Neural cell (in vitro differentiated cells): ENCODE data around the gene GCFC2.

Experiments used
- EP300 ChIP-seq: fragments of 450-650 bp; conservative IDR thresholded peaks from 2 replicates; pipeline ENCODE4 v1.6.1; 2014; ENCODE audit warnings: antibody characterized with exemption, mild to moderate bottlenecking, moderate library complexity; ENCODE audit not compliant: poor library complexity, severe bottlenecking
- EZH2 ChIP-seq: fragments of 200-600, 300-800 bp; shearing (Covaris generic), sonication (generic); IDR thresholded peaks from 2 replicates; pipeline ENCODE4 v1.6.1; 2014; ENCODE audit warnings: antibody characterized with exemption, low read length, borderline replicate concordance, mild to moderate bottlenecking; ENCODE audit not compliant: insufficient read depth, poor library complexity, severe bottlenecking
- POLR2AphosphoS5 ChIP-seq: IDR thresholded peaks from 2 replicates; pipeline ENCODE4 v1.6.1; 2012
- RAD21 ChIP-seq: fragments of 450-650 bp; conservative IDR thresholded peaks from 2 replicates; pipeline ENCODE4 v1.6.1; 2014; ENCODE audit warnings: antibody characterized with exemption, mild to moderate bottlenecking, moderate library complexity
- TAF1 ChIP-seq: IDR thresholded peaks from 2 replicates; pipeline ENCODE4 v1.6.1; 2012; ENCODE audit warnings: low read depth
- TF ChIP-seq, protein P1 (sequence below): fragments of 450-650 bp; IDR thresholded peaks from 2 replicates; pipeline ENCODE4 v1.5.1; 2014; ENCODE audit warnings: antibody characterized with exemption, mild to moderate bottlenecking, moderate library complexity; ENCODE audit not compliant: poor library complexity, severe bottlenecking

DNA sequence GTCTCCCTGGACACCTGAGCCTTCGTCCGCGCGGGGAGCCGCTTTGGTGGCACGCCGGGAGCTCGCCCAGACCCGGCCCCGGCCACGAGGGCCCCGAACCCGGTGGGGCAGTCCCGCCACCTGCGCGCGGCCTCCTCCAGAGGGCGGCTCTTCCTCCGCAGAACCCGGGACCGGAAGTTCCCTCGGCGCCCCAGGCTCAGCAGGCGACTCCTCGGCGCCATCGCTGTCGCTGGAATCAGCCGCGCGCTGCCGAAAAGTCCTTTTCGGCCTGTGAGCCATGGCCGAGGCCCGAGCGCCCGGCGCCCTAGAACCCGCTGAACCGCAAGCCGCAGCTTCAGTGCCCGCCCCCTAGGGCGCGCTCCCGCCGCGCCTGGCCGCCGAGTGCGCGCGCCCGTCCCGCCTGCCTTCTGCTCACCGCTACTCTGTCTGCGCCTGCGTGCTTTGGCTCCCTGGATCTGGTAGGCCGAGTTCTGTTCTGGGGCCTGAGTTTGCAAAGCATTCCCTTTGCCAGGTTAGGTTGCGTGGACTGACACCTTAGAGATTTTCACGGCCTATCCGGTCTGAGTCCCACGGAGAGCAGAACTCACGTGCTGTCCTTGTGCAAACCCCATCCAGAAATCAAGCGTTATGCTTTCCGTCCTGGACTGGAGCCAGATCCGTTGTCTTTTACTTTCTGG is at the start of gene GCFC2:
- TF ChIP-seq, protein P1, sequence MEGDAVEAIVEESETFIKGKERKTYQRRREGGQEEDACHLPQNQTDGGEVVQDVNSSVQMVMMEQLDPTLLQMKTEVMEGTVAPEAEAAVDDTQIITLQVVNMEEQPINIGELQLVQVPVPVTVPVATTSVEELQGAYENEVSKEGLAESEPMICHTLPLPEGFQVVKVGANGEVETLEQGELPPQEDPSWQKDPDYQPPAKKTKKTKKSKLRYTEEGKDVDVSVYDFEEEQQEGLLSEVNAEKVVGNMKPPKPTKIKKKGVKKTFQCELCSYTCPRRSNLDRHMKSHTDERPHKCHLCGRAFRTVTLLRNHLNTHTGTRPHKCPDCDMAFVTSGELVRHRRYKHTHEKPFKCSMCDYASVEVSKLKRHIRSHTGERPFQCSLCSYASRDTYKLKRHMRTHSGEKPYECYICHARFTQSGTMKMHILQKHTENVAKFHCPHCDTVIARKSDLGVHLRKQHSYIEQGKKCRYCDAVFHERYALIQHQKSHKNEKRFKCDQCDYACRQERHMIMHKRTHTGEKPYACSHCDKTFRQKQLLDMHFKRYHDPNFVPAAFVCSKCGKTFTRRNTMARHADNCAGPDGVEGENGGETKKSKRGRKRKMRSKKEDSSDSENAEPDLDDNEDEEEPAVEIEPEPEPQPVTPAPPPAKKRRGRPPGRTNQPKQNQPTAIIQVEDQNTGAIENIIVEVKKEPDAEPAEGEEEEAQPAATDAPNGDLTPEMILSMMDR, result no peak
- TF ChIP-seq RAD21 (no peak), EP300 (no peak), TAF1 (no peak), POLR2AphosphoS5 (no peak), EZH2 (no peak)
